AG08395 (cell line): Measurements from ENCODE around the gene TGFBR3.

Source experiments
- DNase-seq: peaks from one replicate; pipeline ENCODE4 v3.0.0; 2012; ENCODE audit warnings: mixed read lengths, low spot score

Gene TGFBR3

DNA sequence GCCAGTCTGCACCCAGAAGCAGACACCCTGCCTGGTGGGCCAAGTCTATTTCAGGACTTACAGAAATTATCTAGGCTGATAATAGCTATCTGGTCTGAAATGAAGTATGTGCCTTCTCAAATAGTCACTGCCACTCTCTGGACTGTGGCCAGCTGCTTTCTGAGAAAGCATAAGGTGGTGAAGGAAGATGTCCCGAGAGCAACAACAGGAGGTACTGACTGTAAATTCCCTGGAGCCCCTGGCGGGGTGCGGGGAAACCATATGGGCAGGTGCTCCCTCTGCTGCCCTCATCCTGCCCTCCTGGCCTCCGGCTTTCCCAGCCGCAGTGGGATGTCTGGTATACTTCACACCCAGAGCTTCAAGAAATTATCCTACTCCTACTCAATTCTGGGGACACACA, 86.8 kb downstream of the TGFBR3 start:
- no peak for DNase-seq

DNA sequence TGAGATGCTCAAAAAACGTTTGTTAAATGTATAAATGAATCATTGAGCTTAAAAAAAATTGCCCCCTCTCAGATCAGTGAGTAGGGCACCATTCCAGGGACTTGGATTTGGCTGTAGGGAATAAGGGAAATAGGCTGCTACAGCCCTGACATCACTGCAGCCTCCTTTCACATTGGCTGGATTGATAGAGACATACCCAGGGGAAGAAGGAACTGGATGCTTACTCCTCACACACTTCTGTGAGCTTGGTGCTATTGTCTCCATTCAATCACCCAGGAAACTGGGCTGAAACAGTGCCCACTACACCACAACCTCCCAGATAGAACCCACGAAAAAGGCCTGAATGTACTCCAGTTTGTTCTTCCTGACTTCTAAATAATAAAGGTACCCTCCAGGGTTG, 87.2 kb downstream of the TGFBR3 start:
- no peak for DNase-seq

DNA sequence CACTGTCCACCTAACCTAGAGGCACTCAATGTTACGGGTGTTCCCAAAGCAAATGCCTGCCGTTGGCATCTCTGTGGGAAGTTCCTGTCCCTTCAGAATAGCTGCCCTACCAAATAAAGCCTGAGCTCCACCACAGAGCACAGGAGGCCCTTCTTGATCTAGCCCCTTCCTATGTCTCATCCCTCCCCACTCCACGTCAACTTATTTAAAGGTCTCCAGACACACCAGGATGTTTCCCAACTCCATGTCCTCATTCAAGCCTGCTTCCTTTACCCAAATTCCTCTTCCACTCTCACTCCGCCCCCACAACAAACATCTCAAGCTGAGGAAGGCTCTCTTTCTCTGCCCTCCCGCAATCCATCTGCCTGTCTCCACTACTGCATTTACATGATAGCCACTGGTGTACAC, 87.7 kb downstream of the TGFBR3 start:
- DNase-seq = no peak

GRCh38 chr1:91797164-91797563, 88.8 kb downstream of the TGFBR3 start:
- DNase-seq = no peak

DNA sequence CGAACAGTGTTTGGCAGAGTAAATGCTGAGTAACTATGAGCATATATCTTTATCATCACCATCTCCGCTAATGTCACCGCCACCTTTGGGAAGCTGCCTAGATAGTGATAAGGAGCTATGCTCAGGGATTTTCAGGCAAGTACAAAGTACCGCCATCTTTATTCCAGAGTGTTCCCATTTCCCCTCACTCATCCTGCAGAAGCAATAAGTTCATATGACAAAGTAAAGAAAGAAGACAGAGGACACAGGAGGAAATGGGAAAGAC, 89.6 kb downstream of the TGFBR3 start:
- no peak for DNase-seq

- peak; percentile 53 for DNase-seq
These were observed 90.2 kb downstream of the TGFBR3 start for GRCh38 chr1:91795591-91796389.

GRCh38 chr1:91793877-91794276, 92.1 kb downstream of the TGFBR3 start:
- no peak for DNase-seq

- DNase-seq = no peak
These were observed 92.8 kb downstream of the TGFBR3 start for GRCh38 chr1:91793189-91793588.

GRCh38 chr1:91792489-91793071, 93.4 kb downstream of the TGFBR3 start:
- DNase-seq = no peak

GRCh38 chr1:91791691-91792488, 94.1 kb downstream of the TGFBR3 start:
- DNase-seq = peak; percentile 48

DNA sequence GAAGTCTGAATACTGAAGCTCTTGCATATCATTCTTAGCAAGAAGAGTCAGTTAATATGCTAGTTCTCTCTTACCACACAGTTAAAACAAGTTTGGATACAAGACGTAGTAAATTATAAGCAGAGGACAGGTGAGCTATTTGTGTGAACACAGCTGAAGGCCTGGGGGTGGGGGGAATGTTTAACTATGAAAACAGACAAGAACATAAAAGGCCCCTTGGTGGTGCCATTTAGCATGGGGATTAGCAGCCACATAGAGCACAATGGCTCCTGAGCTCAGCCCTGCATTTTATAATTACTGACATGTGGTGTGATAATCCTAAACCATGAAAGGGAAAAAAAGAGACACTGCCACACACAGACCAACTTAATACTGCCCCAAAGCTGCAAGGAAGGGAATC, 94.8 kb downstream of the TGFBR3 start:
- DNase-seq = no peak

DNA sequence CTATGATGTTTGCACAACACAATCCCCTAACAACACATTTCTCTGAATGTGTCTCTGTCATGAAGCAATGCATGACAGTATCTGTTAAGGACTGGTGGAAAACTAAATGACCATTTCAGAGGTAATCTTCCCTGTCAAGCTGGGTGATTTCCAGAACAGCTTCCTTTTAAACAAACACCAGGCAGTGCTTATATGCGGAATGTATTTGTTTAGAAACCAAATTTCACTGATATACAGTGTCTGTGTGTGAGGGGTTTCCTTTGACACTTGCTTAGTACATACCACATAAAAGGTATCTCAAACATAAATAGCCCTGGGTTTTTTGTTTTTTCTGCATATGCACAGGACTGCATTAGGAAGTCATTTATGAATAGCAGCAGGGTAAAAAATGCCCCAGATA, 95.6 kb downstream of the TGFBR3 start:
- no peak for DNase-seq

DNA sequence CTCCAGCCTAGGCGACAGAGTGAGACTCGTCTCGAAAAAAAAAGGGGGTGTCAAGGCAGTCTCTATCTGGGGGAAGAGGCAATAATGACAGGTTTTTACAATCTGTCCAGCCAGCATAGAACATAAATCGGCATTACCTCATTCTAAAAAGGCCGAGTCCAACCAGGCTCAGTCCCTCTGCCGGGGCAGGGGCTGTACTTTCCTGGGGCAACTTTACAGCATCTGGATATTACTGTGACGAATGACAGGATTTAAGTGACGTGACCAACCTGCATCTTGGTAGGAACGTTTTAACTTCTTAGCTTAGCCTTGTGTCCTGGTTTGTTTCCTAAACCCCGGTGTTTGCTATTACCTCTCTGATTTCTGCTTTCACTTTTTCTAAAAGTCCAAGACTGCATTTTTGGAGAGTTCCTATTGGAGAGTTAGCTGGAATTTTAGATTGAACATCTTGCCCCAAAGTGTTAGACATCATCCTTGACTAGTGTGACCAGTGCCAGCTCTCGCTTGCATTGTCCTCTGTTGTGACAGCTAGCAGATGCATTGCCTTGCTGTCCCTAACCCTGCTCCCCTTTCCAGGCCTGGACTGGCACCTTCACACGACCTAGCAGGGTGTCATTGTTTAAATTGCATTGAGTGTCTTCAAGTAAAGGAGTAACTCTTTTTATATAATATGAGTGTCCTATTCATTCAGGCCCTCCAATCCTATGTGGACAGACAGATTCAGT, 96.5 kb downstream of the TGFBR3 start:
- DNase-seq = no peak

DNA sequence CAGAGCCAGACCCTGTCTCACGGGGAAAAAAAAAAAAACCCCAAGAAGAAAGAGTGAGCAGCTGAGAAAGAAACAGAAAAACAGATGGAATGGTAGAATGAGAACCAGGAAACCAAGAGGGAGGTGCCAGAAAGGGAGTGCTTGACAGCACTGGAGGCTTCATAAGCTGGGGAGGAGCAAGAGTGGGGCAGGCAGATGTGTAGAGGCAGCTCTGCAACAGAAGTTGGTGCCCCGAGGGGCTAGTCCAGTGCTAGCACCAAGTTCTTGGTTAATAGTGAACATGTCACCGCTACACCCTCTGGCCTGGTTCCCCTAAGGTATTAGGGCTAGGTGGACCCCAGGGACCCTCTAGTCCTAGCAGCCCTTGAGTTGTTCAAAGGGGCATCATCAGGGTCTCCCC, 98.0 kb downstream of the TGFBR3 start:
- no peak for DNase-seq

GRCh38 chr1:91784616-91785015, 101.3 kb downstream of the TGFBR3 start:
- DNase-seq = no peak

- no peak for DNase-seq
These were observed 101.8 kb downstream of the TGFBR3 start for GRCh38 chr1:91784191-91784590.

- no peak for DNase-seq
These were observed 102.4 kb downstream of the TGFBR3 start for GRCh38 chr1:91783423-91784170.

- no peak for DNase-seq
These were observed 103.9 kb downstream of the TGFBR3 start for GRCh38 chr1:91781901-91782622.

GRCh38 chr1:91781371-91781825, 104.6 kb downstream of the TGFBR3 start:
- DNase-seq = peak; percentile 49

- DNase-seq = no peak
These were observed 106.4 kb downstream of the TGFBR3 start for GRCh38 chr1:91779548-91780021.

DNA sequence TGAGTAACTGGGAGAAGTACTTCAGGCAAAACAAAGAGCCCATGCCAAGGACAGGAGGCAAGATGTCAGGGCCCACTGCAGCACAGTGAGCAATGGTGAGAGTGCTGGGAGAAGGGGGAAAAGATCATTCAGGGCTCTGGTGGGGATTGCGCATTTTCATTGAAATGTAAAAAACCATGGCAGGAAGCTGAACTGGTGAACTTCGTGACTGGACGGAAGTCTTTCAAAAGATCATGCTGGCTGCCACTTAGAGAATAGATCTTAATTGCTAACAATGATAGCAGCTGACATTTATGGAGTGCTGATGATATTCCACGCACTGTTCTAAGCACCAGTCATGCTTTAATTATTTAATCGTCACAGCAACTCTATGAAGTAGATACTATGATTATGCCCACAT, 107.0 kb downstream of the TGFBR3 start:
- no peak for DNase-seq
